Measurements from ENCODE around the gene RSRC2.

GRCh38 chr12:122501489-122501989 is 25.2 kb downstream of the RSRC2 start:
- TF ChIP-seq ZNF274 (IDR thresholded peaks at IDR 0.05; ENCODE audit: low read depth, low read length) = no peak
- TF ChIP-seq YY1 (IDR thresholded peaks at IDR 0.05; ENCODE audit: insufficient read depth, insufficient read length) = no peak

Measured in NT2/D1 (cell line).